ENCODE data around the gene MAGEA4.
A peak's percentile ranks its signal among the peaks of the same experiment; 100 is the strongest.
"Not testable (repeated sequence)": the region's sequence is repeated elsewhere in the genome, so short reads cannot be mapped to it uniquely, and the experiment has no call there.

Gene MAGEA4, protein sequence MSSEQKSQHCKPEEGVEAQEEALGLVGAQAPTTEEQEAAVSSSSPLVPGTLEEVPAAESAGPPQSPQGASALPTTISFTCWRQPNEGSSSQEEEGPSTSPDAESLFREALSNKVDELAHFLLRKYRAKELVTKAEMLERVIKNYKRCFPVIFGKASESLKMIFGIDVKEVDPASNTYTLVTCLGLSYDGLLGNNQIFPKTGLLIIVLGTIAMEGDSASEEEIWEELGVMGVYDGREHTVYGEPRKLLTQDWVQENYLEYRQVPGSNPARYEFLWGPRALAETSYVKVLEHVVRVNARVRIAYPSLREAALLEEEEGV

DNA sequence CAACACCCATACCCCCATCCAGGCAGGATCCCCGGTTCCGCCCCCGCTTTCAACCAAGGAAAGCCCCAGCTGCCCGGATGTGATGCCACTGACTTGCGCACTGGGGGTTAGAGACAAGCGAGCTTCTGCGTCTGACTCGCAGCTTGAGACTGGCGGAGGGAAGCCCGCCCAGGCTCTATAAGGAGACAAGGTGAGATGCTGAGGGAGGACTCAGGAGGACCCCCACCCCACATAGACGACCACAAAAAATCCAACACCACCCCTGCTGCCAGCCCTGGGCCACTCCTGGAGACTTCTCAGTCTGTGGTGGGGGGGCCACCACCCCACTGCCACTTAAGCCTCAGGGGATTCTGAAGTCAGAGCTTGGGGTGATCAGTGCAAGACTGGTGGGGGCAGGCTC, at the start of gene MAGEA4:
MAGEA4 (plus strand) TSS at position 110 of the 400 bp plus-strand sequence. CDS start 10,776 bp downstream, outside the sequence.
- no peak for DNase-seq (ENCODE audit: low read depth)

DNA sequence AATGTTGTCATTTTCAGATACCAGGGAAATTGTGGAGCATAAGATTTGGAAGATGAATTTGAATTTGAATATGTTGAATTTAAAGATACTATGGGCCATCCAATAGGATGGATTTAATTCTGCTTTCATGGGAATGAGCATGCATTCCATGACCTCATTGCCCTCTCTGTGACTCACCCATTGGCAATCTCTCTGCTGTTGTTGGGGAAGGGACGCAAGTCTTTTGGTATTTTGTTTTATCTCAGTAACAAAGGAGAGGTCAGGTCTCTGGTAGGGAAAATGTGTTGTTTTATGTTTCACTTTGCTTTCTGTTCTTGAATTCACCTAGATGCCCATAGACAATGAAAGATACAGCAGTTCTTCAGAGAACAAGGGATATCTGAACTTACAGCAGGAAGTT, 42.1 kb upstream of the MAGEA4 start:
- DNase-seq (ENCODE audit: low read depth) = peak; percentile 86

DNA sequence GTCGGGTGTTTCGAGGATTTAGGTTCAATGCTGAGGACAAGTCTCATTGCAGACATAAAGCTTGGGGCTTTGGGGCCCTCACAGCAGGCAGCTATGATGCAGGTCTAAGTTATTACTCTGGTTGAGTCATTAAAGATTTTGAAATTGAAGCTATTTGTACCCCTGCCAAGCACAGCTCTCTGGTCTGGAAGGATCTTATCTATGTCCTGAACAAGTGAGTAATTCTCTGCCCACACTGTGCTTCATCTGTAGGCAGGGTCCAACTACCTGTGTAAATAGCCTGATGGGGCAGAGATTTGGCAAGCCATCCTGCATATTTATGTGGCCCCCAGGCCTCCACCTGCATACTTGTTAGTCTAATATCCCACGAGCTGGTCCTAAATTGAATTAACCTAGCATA, 41.4 kb upstream of the MAGEA4 start:
- peak; percentile 91 for DNase-seq (ENCODE audit: low read depth)

DNA sequence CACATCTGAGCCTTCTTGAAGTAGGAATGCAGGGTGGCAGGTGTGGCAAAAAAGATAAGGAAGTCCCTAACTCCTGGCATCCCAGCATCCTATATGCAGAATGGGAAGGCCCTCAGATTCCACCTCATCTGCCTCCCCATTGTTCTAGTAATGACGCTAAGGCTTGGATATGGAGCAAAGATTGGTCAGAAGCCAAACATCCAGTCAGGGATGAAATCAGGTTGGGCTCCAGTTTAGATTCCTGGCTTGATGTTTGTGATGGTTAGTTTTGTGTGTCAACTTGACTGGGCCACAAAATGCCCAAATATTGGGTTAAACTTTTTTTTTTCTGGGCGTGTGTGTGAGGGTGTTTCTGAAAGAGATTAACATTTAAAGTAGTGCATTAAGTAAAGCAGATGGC, 39.6 kb upstream of the MAGEA4 start:
- DNase-seq (ENCODE audit: low read depth) = no peak

DNA sequence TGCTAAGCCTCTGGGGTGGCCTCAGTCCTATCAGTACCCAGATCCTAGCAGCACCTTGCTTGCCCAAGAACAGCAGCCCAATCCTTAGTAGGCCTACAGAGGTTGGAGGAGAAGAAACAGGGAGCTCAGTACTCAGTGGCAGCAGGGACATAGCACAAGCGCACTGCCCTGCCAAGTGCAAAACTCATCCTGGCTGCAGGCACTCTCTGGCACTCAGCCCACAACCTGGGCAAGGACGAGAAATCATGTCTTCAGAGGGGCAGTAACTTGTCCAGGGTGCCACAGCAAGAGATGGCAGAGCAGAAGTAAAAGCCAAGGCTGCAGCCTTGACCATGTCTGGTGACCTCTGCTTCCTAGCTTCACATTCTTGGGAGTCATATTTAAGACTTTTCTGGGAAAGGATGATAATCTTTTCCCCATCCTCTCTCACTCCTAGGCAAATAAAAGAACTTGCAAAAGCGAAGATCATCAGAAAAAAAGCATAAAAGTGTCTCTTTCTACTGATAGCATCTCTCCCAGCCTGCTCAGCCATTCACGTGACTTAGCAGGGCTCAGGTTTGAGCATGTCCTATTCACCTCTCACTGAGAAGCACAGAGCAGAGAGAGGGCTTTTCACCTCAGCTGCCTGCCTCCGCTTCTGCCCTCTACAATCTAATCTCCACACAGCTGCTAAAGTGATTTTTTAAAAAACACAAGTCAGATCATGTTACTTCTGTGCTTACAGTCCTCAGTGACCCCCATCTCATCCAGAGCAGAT, 37.2 kb upstream of the MAGEA4 start:
- DNase-seq (ENCODE audit: low read depth) = no peak

DNA sequence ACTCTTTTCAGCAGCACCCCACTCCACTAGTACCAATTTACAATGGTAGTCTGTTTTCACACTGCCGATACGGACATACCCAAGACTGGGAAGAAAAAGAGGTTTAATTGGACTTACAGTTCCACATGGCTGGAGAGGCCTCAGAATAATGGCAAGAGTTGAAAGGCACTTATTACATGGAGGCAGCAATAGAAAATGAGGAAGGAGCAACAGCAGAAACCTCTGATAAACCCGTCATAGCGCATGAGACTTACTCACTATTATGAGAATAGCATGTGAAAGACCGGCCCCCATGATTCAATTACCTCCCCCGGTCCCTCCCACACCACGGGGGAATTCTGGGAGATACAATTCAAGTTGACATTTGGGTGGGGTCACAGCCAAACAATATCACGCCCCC, 34.1 kb upstream of the MAGEA4 start:
- DNase-seq (ENCODE audit: low read depth) = no peak

DNA sequence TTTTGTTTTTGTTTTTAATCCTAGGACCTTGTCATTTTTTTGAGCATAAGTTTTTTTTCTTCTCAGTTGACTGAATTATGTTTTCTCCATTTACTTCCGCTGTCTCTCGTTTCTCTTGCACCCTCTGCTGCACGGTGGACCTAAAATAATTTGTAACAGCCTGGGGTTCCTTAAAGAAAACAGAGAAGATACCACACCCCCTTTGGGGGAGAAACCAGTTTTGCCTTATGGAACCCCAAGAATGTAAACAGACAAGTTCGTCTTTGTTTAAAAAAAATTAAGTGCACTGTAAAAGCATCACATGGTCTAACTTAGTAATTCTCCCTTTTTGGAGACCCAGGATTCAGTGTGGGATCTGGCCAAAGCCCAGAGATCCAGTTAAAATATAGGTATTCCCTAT, 32.8 kb upstream of the MAGEA4 start:
- DNase-seq (ENCODE audit: low read depth) = no peak

DNA sequence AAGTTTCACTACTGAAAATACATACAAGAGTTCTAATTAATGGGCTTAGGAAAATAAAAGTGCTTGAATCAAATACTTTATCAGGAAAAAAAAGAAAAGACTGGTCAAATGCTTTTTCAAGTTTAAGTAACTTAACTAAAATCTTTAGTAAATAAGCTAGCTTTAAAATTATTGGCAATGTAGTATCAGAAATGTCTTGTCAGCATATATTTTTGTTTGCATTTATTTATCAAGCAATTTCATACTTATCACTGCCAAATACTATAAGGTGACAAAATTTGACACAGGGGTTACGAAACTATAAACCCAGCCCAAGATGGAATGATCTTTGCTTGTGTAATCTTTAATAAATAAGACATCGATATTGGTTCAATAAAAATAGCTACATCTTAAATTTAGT, 31.8 kb upstream of the MAGEA4 start:
- no peak for DNase-seq (ENCODE audit: low read depth)

DNA sequence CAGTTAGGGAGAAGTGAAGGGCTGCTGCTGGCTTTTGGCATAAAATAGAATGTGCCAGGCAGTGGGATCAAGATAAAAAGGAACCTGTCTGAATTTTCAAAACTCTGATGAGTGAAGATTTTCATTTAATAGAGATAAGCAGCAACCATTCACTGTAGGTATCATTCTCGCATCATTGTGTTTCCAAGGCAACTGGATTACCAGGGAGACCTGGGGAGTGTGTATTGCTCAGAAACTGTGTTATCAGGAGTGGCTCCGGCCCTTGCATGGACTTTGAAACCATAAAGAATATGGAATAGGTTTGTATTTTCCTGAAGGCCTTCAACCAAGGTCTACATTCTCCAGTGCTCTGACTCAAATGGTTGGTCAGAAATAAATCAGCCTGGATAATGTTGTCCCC, 23.3 kb upstream of the MAGEA4 start:
- no peak for DNase-seq (ENCODE audit: low read depth)

DNA sequence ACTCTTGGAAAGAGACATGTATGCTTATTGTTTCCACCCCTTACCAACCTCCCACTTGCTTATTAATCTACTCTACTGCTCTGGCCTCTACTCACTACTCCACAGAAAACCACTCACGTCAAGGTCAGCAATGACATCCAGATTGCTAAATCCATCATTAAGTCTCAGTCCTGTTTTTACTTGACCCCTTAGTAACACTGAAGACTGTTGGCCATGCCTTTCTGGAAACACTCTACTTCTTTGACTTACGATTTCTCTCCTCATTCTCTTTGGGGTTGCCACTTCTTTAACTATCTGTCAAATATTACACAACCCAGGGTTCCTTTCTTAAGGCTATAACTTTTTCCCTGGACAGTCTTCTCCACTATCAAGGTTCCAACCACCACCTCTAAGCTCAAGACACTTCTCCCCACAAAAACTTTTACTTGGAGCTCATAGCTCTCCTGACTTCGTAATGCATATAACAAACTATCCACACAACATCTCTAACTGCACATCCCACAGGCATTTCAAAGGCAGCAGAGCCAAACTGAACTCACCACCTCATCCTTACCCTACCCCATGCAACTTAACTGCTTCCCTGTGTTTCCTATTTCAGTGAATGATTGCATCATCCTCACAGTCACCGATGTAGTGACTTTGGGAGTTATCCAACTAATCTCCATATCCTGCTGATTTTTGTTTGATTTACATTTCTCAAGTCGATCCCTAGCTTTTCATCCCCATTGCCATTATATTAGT, 15.8 kb upstream of the MAGEA4 start:
- peak; percentile 34 for DNase-seq (ENCODE audit: low read depth)

DNA sequence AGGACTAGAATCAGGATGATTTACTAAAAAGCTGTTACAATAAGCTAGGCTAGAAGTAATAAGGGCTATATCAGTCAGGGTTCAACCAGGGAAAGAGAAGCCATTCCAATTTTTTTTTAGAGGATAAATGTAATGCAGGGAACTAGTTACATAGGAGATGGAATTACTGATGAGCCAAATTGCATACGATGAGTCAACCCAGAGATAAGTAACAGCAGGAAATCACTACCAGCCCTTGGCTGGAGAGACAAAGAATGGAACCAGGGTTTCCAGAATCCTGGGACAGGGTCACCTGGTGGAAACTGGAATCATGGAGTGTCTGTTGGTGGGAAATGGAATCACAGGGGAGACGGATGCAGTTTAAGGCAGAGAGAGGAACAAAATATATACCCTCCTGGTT, 13.1 kb upstream of the MAGEA4 start:
- DNase-seq (ENCODE audit: low read depth) = peak; percentile 27

DNA sequence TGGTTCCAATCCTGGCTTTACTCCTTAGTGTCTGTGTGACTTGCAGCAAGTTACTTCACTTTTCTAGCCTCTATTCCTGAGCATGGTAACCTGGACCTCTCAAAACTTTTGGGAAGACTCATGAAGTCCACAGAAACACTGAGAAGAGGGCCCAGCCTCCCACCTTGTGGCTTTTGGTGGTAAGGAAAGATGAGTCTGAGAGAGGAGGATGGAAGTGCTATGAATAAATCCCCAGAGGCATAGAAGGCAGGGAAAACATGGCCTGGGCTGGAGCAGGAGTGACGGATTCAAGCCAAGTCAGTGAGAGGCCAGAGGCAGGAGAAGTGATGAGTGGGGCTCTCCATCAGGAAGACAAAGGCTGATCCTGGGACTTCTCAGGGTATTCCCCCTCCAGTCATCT, 10.9 kb upstream of the MAGEA4 start:
- no peak for DNase-seq (ENCODE audit: low read depth)

DNA sequence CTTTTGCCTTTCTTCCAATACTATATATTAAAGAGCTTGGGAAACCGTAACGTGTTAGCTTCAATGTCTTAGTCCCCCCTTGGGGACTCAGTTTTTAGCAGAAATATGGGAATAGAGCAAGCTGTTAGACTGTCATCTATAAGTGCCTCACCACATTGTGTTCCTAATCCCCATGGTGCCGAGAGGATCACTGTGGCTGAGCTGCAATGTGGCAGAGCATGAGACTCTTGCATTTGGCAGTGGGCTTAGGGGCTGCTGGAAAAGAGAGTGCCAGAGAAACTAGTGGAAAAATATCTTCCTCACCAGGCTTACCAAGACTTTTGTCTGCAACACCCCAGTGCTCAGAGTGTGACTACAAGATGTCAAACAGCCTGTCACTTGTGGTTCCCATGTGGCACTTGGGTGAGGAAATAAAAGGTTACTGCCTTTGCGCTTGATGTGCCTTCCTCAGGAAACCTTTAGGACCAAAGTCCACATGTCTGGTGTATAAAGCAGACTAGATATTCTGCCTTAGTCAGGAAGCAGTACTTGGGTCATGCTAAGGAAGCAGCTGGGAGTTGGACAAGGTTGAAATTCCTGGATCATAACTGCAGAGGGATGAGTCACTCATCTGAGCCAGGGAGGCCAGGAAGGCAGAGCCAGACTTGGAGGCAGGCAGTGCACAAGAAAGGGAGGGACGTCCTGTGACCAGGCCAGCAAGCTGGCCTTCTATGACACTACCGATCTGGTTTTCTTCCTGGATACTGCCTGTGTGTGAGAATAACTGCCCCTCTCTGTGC, 9.7 kb upstream of the MAGEA4 start:
- DNase-seq (ENCODE audit: low read depth) = peak; percentile 81

DNA sequence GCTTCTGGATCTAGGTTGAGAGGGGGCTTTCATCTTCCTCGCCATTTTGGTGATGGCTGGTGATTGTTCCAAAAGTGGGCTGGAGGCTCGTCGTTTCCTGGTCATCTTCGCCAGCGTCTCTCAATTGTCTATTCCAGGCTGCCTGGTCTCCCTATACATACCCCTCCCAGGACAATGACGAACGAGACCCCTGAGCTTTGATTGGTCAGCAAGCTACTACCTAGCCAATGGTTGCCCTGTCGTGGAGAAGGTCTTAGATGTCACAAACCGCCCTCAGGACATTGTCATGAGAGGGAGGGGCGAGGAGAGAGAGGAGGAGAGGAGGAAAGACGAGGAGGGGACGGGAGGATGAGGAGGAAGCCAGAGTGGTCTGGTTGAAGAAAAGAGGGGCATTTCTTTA, 7.7 kb upstream of the MAGEA4 start:
- DNase-seq (ENCODE audit: low read depth) = no peak

DNA sequence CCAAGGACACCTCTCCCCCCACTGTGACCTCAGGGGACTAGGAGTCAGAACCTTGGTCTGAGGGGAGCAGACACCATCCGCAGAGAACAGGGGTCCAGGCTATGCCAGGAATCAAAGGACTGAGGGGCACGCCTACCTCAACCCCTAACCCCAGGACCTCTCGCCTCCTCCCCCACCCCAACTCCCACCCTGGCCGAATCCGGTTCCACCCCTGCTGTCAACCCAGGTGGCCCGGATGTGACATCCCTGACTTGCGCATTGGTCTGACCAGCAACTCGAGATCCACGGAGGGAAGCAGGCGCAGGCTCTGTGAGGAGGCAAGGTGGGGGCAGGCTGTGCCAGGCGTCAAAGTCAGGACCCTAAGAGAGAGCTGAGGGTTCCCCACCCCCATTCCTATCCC, 468 bp upstream of the MAGEA4 start:
- DNase-seq (ENCODE audit: low read depth) = no peak

DNA sequence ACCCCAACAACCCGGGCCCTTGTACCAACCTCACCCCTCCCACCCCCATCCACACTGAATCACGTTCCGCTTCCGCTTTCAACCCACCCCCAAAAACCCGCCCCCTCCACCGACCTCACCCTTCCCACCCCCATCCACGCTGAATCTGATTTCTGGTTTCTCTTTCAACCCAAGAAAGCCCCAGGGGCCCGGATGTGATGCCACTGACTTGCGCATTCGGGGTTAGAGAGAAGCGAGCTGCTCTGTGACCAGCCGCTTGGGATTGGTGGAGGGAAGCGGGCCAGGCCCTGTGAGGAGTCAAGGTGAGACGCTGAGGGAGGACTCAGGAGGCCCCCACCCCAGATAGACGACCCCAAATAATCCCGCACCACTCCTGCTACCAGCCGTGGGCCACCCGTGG, 6.0 kb downstream of the MAGEA4 start:
- not testable (repeated sequence) for DNase-seq (ENCODE audit: low read depth)

DNA sequence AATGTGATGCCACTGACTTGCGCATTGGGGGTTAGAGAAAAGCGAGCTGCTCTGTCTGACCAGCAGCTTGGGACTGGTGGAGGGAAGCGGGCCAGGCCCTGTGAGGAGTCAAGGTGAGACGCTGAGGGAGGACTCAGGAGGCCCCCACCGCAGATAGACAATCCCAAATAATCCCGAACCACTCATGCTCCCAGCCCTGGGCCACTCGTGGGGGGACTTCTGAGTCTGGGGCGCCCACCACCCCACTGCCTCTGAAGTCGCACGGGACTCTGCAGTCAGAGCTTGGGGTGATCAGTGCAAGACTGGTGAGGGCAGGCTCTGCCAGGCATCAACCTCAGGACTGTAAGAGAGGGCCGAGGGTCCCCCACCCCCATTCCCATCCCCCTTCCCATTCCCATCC, 6.9 kb downstream of the MAGEA4 start:
- DNase-seq (ENCODE audit: low read depth) = no peak

DNA sequence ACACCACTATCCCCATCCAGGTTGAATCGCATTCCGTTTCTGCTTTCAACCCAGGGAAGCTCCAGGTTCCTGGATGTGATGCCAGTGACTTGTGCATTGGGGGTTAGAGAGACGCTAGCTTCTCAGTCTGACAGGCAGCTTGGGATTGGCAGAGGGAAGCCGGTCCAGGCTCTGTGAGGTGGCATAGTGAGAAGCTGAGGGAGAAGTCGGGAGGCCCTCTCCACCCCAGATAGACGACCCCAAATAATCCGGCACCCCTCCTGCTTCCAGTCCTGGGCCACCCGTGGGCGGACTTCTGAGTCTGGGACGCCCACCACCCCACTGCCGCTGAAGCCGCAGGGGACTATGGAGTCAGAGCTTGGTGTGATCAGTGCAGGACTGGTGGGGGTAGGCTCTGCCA, 7.4 kb downstream of the MAGEA4 start:
- DNase-seq (ENCODE audit: low read depth) = no peak

DNA sequence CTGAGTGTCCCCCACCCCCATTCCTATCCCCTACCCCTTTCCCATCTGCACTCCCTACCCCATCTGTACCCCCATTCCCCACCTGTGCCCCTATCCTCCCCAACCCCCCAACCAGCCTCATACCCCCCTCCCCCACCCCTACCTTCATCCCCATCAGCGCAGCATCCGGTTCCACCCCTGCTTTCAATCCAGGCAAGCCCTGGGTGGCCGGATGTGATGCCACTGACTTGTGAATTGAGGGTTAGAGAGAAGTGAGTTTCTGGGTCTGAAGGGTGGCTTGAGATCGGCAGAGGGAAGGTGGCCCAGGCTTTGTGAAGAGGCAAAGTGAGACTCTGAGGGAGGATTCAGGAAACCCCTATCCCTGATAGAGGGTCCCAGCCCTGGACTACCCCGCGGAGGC, 7.8 kb downstream of the MAGEA4 start:
- no peak for DNase-seq (ENCODE audit: low read depth)

DNA sequence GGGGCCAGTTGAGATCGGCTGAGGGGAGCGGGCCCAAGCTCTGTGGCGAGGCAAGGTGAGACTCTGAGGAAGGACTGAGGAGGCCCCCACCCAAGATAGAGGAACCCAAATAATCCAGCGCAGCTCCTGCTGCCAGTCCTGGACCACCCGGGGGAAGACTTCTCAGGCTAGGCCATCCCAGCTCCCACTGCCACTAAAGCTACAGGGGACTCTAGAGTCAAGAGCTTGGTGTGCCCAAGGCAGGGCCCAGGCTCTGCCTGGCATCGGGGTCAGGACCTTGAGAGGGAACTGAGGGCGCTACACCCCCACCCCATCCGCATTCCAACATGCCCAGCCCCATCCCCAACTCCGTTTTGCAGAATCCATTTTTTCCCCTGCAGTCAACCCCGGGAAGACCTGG, 8.6 kb downstream of the MAGEA4 start:
- no peak for DNase-seq (ENCODE audit: low read depth)

DNA sequence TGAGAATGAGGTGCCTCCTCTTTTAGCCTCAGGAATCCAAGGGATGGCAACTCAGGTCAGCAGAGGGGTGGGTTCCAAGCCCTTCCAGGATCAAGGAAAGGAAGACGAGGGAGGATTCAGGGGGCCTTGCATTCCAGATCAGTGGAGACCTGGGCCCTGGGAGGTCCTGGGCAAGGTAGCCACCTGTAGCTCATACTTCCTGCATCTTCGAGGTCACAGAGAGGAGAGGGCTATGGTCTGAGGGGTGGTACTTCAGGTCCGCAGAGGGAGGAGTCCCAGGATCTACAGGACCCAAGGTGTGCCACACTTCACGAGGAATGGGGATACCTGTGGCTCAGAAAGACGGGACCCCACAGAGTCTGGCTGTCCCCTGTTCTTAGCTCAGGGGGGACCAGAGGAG, 9.2 kb downstream of the MAGEA4 start:
- no peak for DNase-seq (ENCODE audit: low read depth)

DNA sequence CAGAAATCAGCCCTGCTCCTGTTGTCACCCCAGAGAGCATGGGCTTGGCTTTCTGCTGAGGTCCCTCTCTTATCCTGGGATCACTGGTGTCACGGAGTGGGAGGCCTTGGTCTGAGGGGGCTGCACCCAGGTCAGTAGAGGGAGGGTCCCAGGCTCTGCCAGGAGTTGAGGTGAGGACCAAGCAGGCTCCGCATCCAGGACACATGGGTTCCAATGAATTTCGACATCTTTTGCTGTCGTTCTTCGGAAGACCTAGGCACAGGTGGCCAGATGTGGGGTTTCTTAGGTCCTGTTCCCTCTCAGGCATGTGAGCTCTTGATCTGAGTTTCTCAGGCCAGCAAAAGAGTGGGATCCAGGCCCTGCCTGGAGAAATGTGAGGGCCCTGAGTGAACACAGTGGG, 10.0 kb downstream of the MAGEA4 start:
- DNase-seq (ENCODE audit: low read depth) = no peak
